GM18507 (cell line): ENCODE measurements around the gene RTN4RL1.
A peak's percentile ranks its signal among the peaks of the same experiment; 100 is the strongest.

Source experiments
- DNase-seq: peaks from one replicate; pipeline ENCODE4 v3.0.0; 2011; ENCODE audit warnings: low read depth; ENCODE audit not compliant: insufficient read length; ENCODE audit errors: extremely low spot score
- FAIRE-seq: peaks from 2 replicates; lab custom pipeline; 2011; peaks lifted over from hg19 to GRCh38; lab: Jason Lieb, UNC

The RTN4RL1 gene

GRCh38 chr17:2060385-2060658 is 35.2 kb upstream of the RTN4RL1 start:
- FAIRE-seq (no peak), DNase-seq (no peak)

DNA sequence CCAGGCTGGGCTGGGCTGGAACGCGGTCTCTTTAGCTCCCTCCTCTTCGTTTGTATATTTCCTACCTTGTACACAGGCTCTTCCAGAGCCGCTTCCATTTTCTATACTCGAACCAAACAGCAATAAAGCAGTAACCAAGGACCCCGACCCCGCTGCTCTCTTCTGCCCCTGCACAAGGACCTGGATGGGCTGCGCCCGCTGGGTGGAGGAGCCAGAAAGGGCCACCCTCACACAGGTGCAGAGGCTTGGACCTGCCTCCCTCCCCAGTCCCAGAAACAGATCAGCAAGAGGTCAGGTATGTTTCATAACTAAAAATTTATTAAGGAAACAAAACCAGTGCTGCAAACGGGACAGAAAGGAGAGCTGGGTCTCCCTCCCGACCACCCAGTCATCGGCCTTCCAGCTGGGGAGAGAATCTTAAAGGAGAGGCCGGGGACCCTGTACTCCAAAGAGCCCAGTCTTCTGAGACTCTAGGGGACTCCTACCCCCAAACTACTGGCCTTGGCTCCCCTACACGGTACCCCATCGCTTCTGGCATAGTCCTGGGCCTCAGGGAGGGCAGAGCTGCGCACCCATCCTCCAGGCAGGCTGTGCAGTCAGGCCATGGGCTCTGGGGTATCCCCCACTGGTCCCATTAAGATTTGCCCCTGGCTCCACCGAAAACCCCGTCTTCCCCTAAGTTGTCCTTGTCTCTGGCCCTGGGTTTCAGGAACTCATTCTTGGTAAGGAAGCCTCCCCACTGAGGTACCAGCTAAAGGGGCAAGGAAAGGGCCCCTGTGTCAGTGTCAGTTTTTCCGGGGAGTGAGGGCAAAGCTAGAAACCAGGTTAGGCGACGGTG is 34.6 kb upstream of the RTN4RL1 start:
- DNase-seq: no peak
- FAIRE-seq: no peak

GRCh38 chr17:2058586-2059546 is 33.7 kb upstream of the RTN4RL1 start:
- DNase-seq: no peak
- FAIRE-seq: peak; percentile 71

DNA sequence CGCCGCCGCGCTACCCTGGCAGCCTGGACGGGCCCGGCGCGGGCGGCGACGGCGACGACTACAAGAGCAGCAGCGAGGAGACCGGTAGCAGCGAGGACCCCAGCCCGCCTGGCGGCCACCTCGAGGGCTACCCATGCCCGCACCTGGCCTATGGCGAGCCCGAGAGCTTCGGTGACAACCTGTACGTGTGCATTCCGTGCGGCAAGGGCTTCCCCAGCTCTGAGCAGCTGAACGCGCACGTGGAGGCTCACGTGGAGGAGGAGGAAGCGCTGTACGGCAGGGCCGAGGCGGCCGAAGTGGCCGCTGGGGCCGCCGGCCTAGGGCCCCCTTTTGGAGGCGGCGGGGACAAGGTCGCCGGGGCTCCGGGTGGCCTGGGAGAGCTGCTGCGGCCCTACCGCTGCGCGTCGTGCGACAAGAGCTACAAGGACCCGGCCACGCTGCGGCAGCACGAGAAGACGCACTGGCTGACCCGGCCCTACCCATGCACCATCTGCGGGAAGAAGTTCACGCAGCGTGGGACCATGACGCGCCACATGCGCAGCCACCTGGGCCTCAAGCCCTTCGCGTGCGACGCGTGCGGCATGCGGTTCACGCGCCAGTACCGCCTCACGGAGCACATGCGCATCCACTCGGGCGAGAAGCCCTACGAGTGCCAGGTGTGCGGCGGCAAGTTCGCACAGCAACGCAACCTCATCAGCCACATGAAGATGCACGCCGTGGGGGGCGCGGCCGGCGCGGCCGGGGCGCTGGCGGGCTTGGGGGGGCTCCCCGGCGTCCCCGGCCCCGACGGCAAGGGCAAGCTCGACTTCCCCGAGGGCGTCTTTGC is 32.8 kb upstream of the RTN4RL1 start:
- DNase-seq: no peak
- no peak for FAIRE-seq

DNA sequence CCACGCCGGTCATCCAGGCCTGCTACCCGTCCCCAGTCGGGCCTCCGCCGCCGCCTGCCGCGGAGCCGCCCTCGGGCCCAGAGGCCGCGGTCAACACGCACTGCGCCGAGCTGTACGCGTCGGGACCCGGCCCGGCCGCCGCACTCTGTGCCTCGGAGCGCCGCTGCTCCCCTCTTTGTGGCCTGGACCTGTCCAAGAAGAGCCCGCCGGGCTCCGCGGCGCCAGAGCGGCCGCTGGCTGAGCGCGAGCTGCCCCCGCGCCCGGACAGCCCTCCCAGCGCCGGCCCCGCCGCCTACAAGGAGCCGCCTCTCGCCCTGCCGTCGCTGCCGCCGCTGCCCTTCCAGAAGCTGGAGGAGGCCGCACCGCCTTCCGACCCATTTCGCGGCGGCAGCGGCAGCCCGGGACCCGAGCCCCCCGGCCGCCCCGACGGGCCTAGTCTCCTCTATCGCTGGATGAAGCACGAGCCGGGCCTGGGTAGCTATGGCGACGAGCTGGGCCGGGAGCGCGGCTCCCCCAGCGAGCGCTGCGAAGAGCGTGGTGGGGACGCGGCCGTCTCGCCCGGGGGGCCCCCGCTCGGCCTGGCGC is 32.1 kb upstream of the RTN4RL1 start:
- no peak for FAIRE-seq
- no peak for DNase-seq

DNA sequence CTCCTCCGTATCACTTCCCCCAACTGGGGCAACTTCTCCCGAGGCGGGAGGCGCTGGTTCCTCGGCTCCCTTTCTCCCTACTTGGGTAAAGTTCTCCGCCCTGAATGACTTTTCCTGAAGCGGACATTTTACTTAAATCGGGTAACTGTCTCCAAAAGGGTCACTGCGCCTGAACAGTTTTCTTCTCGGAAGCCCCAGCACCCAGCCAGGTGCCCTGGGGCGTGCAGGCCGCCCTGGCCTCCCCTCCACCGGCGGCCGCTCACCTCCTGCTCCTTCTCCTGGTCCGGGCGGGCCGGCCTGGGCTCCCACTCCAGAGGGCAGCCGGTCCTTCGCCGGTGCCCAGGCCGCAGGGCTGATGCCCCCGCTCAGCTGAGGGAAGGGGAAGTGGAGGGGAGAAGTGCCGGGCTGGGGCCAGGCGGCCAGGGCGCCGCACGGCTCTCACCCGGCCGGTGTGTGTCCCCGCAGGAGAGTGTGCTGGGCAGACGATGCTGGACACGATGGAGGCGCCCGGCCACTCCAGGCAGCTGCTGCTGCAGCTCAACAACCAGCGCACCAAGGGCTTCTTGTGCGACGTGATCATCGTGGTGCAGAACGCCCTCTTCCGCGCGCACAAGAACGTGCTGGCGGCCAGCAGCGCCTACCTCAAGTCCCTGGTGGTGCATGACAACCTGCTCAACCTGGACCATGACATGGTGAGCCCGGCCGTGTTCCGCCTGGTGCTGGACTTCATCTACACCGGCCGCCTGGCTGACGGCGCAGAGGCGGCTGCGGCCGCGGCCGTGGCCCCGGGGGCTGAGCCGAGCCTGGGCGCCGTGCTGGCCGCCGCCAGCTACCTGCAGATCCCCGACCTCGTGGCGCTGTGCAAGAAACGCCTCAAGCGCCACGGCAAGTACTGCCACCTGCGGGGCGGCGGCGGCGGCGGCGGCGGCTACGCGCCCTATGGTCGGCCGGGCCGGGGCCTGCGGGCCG is 31.4 kb upstream of the RTN4RL1 start:
- FAIRE-seq: peak; percentile 73
- no peak for DNase-seq

DNA sequence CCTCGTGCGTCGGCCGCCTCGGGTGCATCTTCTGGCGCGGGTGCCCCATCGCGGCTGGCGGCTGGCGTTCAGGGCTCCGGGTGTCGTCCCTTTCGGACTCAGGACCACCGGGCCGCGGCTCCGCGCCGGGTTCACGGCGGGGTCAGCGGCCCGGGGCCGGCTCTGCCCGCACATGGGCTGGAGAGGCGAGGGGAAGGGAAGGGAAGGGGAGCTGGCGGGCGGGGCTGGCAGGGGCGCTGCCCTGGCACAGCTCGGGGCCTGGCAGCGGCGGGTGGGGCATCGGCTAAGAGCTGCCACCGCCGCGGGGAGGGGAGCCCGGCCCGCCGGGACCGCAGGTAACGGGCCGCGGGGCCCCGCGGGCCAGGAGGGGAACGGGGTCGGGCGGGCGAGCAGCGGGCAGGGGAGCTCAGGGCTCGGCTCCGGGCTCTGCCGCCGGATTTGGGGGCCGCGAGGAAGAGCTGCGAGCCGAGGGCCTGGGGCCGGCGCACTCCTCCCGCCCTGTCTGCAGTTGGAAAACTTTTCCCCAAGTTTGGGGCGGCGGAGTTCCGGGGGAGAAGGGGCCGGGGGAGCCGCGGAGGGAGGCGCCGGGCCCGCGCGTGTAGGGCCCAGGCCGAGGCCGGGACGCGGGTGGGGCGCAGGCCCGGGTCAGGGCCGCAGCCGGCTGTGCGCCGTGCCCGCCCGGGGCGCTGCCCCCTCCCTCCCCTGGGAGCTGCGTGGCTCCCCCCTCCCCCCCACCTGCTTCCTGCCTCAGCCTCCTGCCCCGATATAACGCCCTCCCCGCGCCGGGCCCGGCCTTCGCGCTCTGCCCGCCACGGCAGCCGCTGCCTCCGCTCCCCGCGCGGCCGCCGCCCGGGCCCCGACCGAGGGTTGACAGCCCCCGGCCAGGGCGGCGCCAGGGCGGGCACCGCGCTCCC is 30.4 kb upstream of the RTN4RL1 start:
- FAIRE-seq (no peak), DNase-seq (no peak)

DNA sequence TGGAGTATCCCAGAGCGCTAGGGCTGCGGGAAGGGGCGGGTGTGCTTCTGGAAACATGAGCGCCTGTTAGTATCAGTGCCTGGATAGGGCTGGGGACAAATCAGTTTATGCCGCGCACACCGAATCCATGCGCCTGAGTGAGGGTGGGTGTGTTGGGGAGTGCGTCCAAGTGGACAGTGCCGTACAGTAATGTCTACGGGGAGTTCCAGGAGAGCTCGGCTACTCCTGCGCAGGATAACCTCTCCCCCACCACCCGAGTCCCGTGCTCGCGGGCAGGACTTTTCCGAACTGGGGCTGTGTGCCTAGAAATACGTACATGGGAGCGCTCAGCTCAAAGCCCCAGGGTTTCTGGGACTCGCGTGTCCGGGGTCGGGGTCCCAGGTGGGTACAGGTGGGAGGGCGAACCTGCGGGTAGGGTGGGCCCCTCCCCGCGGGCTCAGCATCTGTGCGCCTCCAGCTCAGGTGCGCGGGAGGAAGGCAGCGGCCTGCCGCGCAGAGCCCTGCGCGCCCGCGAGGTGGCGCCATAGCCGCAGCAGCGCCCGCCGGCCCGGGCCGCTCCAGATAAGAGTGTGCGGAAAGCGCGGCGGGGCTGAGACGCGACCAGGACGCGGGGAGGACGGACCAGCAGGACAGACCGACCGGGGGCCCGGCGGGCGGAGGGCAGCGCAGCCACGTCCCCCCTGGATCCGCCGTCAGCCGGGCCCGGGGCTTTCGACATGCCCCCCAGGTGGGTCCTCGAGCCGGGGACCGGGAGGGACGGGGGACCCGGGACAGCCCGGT is 29.6 kb upstream of the RTN4RL1 start, which contains the start of gene HIC1:
HIC1 (plus strand) TSS at position 592 of the 780 bp plus-strand sequence. CDS start 1,588 bp downstream, outside the sequence.
- DNase-seq (no peak), FAIRE-seq (peak; percentile 86)

DNA sequence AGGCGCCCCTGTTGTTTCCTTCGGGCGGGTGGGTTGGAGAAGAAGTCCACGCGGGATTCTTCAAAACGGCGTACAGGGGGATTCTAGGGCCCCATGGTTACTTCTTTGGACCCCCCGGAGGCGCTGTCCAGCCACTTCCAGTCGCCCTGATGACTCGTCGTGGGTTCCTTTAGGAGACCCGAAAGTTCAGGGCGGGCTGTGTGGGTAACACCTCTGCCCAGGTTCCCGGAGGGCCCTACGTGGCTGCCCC is 29.1 kb upstream of the RTN4RL1 start:
- DNase-seq (no peak), FAIRE-seq (peak; percentile 31)

DNA sequence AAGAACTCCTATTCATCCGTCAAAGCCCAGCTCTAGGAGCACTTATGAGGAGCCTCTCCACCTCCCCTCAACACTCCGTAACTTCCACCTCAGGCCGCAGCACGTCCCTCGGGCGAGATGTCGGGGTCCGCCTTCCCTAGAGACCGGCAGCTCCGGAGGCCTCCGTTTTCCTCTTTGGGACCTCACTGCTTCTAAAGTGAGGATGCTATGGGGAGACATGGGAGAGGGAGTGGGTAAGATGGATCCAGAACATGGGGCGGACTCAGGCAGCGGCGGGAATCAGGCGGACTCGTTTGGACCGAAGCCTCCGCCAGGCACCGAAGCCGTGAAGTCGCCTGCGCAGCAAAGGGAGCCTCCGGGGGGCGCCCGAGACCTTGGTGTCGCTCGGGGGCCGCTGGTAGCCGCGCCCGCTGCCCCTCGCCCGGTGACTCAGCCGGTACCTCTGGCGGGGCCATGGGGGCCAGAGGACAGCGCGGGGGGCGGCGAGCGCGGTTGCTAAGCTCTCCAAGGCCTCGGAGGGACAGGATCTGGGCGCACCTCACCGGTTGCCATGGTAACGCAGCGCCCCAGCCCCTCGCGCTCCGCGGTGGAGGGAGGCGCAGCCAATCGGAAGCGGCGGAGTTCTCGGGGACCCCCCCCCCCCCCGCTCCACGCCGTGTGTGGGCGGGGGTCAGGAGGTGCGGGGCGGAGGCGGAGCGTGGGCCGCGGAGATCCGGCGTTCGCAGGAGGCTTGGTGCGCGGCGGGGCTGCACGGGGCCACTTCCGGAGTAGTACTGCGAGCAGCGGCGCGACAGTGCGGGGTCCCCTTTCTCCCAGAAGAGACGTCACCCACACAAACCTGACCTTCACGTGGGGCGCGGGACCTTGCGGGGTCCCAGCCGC is 28.5 kb upstream of the RTN4RL1 start:
- no peak for DNase-seq

DNA sequence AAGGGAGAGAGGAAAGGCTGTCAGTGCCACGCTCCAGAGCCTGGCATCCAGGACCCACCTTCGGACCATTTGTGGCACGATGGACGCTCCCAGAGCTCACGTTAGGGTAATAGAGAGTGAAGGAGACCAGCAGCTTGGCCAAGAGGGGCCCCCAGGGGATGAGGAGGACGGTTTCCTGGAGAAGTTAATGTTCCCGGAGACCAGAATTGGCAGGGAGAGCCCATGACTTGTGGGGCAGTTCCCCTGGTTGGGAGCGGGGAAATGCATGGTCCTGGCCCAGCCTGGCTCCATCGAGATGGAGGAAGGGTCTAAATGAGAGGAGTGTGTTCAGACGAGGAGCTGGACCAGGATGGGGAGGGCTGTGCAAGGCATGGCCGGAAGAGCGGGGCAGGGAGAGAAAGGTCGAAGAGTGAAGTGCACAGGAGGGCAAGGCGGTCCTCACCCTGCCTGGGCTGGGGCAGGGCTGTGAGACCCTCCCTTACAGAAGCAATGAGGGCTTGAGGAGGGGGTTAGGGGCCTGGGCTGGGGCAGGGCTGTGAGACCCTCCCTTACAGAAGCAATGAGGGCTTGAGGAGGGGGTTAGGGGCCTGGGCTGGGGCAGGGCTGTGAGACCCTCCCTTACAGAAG is 26.9 kb upstream of the RTN4RL1 start:
- FAIRE-seq (no peak), DNase-seq (no peak)

More for the DNA sequence above, 28.5 kb upstream of the RTN4RL1 start:
- FAIRE-seq: peak; percentile 66

DNA sequence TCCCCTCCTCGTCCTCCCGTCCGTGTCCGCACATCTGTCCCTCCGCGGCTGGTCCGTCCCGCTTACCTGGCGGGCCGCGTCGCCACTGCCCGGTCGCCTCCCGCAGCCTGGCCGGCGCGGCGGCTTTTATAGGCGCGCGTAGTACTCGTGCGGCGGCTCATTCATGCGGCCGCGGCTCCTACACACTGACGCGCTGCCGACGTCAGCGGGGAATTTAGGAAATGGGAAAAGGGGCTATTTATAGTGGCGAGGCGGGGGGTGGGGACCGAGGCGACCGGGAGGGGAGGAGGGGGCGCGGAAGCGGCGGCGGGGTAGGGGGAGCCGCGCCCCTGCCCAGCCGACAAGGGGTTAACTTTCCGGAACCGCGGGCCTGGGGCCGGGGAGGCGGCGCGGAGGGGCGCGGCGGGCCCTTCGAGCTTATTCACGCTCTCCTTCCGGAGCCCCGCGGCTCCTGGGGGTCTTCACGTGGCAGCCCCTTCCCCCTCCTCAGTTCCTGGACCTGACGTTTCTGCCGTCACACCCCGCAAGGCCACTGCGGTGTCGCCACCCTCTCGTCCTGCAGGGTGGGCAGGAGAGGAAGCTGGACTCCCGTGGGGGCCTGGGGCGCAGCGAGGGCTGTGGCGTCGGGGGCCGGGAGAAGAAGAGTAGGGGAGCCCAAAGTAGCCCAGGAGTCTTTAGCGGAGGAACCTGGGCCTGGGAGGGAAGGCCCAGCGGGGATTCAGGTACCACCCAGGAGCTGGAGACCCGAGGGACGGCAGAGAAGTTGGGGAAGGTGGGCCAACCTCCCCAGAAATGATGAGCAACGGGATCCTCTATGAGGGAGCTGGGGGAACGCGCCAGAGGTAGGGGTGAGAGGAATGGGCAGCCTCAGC is 26.2 kb upstream of the RTN4RL1 start:
- no peak for FAIRE-seq
- no peak for DNase-seq

GRCh38 chr17:2050300-2051060 is 25.3 kb upstream of the RTN4RL1 start:
- DNase-seq (no peak), FAIRE-seq (no peak)
